Measurements from ENCODE around the gene BRI3BP.

Gene BRI3BP

GRCh38 chr12:125006365-125006764 lies 12.9 kb downstream of the BRI3BP start:
- no peak for DNase-seq (ENCODE audit: low read depth)
- no peak overlapping the region for H3K4me3 ChIP-seq (ENCODE audit: low read length)
- no peak for TF ChIP-seq CTCF (IDR thresholded peaks at IDR 0.05; ENCODE audit: insufficient read depth, low read depth, low read length, missing control alignments)

- DNase-seq (ENCODE audit: low read depth): no peak
- no peak overlapping the region for H3K4me3 ChIP-seq (ENCODE audit: low read length)
- no peak for TF ChIP-seq CTCF (IDR thresholded peaks at IDR 0.05; ENCODE audit: insufficient read depth, low read depth, low read length, missing control alignments)
Observed at GRCh38 chr12:125013816-125014442, 20.5 kb downstream of the BRI3BP start.

- no peak for TF ChIP-seq CTCF (IDR thresholded peaks at IDR 0.05; ENCODE audit: insufficient read depth, low read depth, low read length, missing control alignments)
- no peak for DNase-seq (ENCODE audit: low read depth)
- no peak overlapping the region for H3K4me3 ChIP-seq (ENCODE audit: low read length)
Observed at GRCh38 chr12:125014526-125014925, 21.1 kb downstream of the BRI3BP start.

- DNase-seq (ENCODE audit: low read depth): no peak
- no peak overlapping the region for H3K4me3 ChIP-seq (ENCODE audit: low read length)
- TF ChIP-seq CTCF (IDR thresholded peaks at IDR 0.05; ENCODE audit: insufficient read depth, low read depth, low read length, missing control alignments): no peak
Observed at GRCh38 chr12:125015680-125016310, 22.4 kb downstream of the BRI3BP start.

GRCh38 chr12:125017801-125018200 lies 24.4 kb downstream of the BRI3BP start:
- DNase-seq (ENCODE audit: low read depth): no peak
- TF ChIP-seq CTCF (IDR thresholded peaks at IDR 0.05; ENCODE audit: insufficient read depth, low read depth, low read length, missing control alignments): no peak
- no peak overlapping the region for H3K4me3 ChIP-seq (ENCODE audit: low read length)

GRCh38 chr12:125018356-125018755 lies 24.9 kb downstream of the BRI3BP start:
- DNase-seq (ENCODE audit: low read depth): no peak
- no peak overlapping the region for H3K4me3 ChIP-seq (ENCODE audit: low read length)
- no peak for TF ChIP-seq CTCF (IDR thresholded peaks at IDR 0.05; ENCODE audit: insufficient read depth, low read depth, low read length, missing control alignments)

GRCh38 chr12:125021096-125021495 lies 27.7 kb downstream of the BRI3BP start:
- no peak overlapping the region for H3K4me3 ChIP-seq (ENCODE audit: low read length)
- no peak for TF ChIP-seq CTCF (IDR thresholded peaks at IDR 0.05; ENCODE audit: insufficient read depth, low read depth, low read length, missing control alignments)

More at GRCh38 chr12:125021096-125021495, 27.7 kb downstream of the BRI3BP start:
- DNase-seq (ENCODE audit: low read depth): no peak

Measured in epithelial cell of esophagus (primary cell).